HL-60 (cell line): Measurements from ENCODE around the gene PCDHB4.
"Not testable (repeated sequence)": the region's sequence is repeated elsewhere in the genome, so short reads cannot be mapped to it uniquely, and the experiment has no call there.

ENCODE experiments used
- GABPA ChIP-seq: IDR thresholded peaks from 2 replicates; pipeline ENCODE4 v1.6.1; 2012; ENCODE audit warnings: low read depth
- POLR2AphosphoS5 ChIP-seq: IDR thresholded peaks from 2 replicates; pipeline ENCODE4 v1.6.1; 2012; ENCODE audit warnings: low read depth
- TF ChIP-seq, protein P1 (sequence below): IDR thresholded peaks from one replicate; pipeline ENCODE4 v1.5.1; 2011; ENCODE audit warnings: low read length, control low read depth, inconsistent platforms; ENCODE audit not compliant: insufficient read depth

- TF ChIP-seq, protein P1, sequence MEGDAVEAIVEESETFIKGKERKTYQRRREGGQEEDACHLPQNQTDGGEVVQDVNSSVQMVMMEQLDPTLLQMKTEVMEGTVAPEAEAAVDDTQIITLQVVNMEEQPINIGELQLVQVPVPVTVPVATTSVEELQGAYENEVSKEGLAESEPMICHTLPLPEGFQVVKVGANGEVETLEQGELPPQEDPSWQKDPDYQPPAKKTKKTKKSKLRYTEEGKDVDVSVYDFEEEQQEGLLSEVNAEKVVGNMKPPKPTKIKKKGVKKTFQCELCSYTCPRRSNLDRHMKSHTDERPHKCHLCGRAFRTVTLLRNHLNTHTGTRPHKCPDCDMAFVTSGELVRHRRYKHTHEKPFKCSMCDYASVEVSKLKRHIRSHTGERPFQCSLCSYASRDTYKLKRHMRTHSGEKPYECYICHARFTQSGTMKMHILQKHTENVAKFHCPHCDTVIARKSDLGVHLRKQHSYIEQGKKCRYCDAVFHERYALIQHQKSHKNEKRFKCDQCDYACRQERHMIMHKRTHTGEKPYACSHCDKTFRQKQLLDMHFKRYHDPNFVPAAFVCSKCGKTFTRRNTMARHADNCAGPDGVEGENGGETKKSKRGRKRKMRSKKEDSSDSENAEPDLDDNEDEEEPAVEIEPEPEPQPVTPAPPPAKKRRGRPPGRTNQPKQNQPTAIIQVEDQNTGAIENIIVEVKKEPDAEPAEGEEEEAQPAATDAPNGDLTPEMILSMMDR = not testable (repeated sequence)
- TF ChIP-seq GABPA, POLR2AphosphoS5: not testable (repeated sequence)
Measured at GRCh38 chr5:141096181-141096580, 25.4 kb upstream of the PCDHB4 start.
